LHCN-M2 (cell line): ENCODE data around the gene HSD17B14. TPM values are rescaled to one million over a fixed set of nuclear protein-coding genes. Genes with fewer than 3 reads are reported as not detected.

ENCODE experiments used
- total RNA-seq: library from RNA; depleted of rRNA; stranded (reverse); fragments of >200 nt; gene quantifications from 2 replicates; pipeline ENCODE4 v1.2.3, GENCODE V29; 2014; rRNA removed

Gene HSD17B14
- total RNA-seq, 1 experiment from 2014 or later, result not detected

Other genes starting within 250 kb of the HSD17B14 start
- gene SPACA4, start 229.7 kb downstream of the HSD17B14 start, total RNA-seq, result not detected in 2 replicates
- not detected in 2 replicates for gene FAM83E, start 221.4 kb downstream of the HSD17B14 start, total RNA-seq
- gene RPL18, start 217.3 kb downstream of the HSD17B14 start, total RNA-seq, result 1,651 and 2,205 TPM in 2 replicates
- gene SPHK2, start 217.0 kb downstream of the HSD17B14 start, total RNA-seq, result 13.3 and 16.2 TPM in 2 replicates
- gene DBP, start 199.1 kb downstream of the HSD17B14 start, total RNA-seq, result 2.9 and 4.8 TPM in 2 replicates
- 0.83 and 2.4 TPM in 2 replicates for gene CA11, start 190.3 kb downstream of the HSD17B14 start, total RNA-seq
- not detected in 2 replicates for gene NTN5, start 163.5 kb downstream of the HSD17B14 start, total RNA-seq
- gene FUT2, start 140.5 kb downstream of the HSD17B14 start, total RNA-seq, result not detected in 2 replicates
- gene MAMSTR, start 116.8 kb downstream of the HSD17B14 start, total RNA-seq, result 2.4 and 3.5 TPM in 2 replicates
- gene RASIP1, start 95.9 kb downstream of the HSD17B14 start, total RNA-seq, result 0.11 and 0.26 TPM in 2 replicates
- gene IZUMO1, start 89.6 kb downstream of the HSD17B14 start, total RNA-seq, result not detected in 2 replicates
- not detected in 2 replicates for gene FUT1, start 83.8 kb downstream of the HSD17B14 start, total RNA-seq
- gene FGF21, start 81.0 kb downstream of the HSD17B14 start, total RNA-seq, result not detected in 2 replicates
- gene BCAT2, start 25.5 kb downstream of the HSD17B14 start, total RNA-seq, result 23.8 and 26.5 TPM in 2 replicates
- gene PLEKHA4, start 32.1 kb upstream of the HSD17B14 start, total RNA-seq, result 21.3 and 27.8 TPM in 2 replicates
- gene PPP1R15A, start 35.9 kb upstream of the HSD17B14 start, total RNA-seq, result 55.7 and 58.2 TPM in 2 replicates
- gene TULP2, start 62.3 kb upstream of the HSD17B14 start, total RNA-seq, result not detected in 2 replicates
- gene NUCB1, start 63.8 kb upstream of the HSD17B14 start, total RNA-seq, result 213 and 221 TPM in 2 replicates
- gene DHDH, start 97.2 kb upstream of the HSD17B14 start, total RNA-seq, result 0.96 TPM in 1 of 2 replicates, not detected in the other
- 170 and 176 TPM in 2 replicates for gene BAX, start 118.4 kb upstream of the HSD17B14 start, total RNA-seq
- 2,158 and 2,177 TPM in 2 replicates for gene FTL, start 128.8 kb upstream of the HSD17B14 start, total RNA-seq
- gene GYS1, start 156.8 kb upstream of the HSD17B14 start, total RNA-seq, result 78.8 and 80.0 TPM in 2 replicates
- gene RUVBL2, start 157.4 kb upstream of the HSD17B14 start, total RNA-seq, result 263 and 300 TPM in 2 replicates
- gene LHB, start 180.6 kb upstream of the HSD17B14 start, total RNA-seq, result not detected in 2 replicates
- gene CGB3, start 187.8 kb upstream of the HSD17B14 start, total RNA-seq, result not detected in 2 replicates
- gene CGB2, start 195.4 kb upstream of the HSD17B14 start, total RNA-seq, result 0.26 TPM in 1 of 2 replicates, not detected in the other
- gene CGB1, start 200.4 kb upstream of the HSD17B14 start, total RNA-seq, result not detected in 2 replicates
- 1.1 TPM in 1 of 2 replicates, not detected in the other for gene CGB5, start 207.4 kb upstream of the HSD17B14 start, total RNA-seq
- 2.1 TPM in 1 of 2 replicates, not detected in the other for gene CGB8, start 212.6 kb upstream of the HSD17B14 start, total RNA-seq
- 1.5 TPM in 2 replicates for gene CGB7, start 221.3 kb upstream of the HSD17B14 start, total RNA-seq
- gene NTF4, start 228.3 kb upstream of the HSD17B14 start, total RNA-seq, result not detected in 2 replicates
- gene KCNA7, start 236.2 kb upstream of the HSD17B14 start, total RNA-seq, result 0.06 TPM in 1 of 2 replicates, not detected in the other
- gene SNRNP70, start 249.0 kb upstream of the HSD17B14 start, total RNA-seq, result 207 and 241 TPM in 2 replicates